COLO668 (cell line): ENCODE measurements around the gene DPY19L3.
"Not testable (repeated sequence)": the region's sequence is repeated elsewhere in the genome, so short reads cannot be mapped to it uniquely, and the experiment has no call there.

ENCODE experiments used
- DNase-seq: peaks from one replicate; lab custom pipeline; 2025; ENCODE audit not compliant: unreplicated experiment; lab: John Stamatoyannopoulos, UW

Gene DPY19L3

GRCh38 chr19:32396046-32396652 lies 9.4 kb upstream of the DPY19L3 start:
- no peak for DNase-seq

- no peak for DNase-seq
Observed at GRCh38 chr19:32397671-32398101, 7.9 kb upstream of the DPY19L3 start.

- DNase-seq: no peak
Observed at GRCh38 chr19:32401992-32402391, 3.6 kb upstream of the DPY19L3 start.

GRCh38 chr19:32403291-32403995 lies 2.1 kb upstream of the DPY19L3 start:
- no peak for DNase-seq

GRCh38 chr19:32404213-32404932 lies 1.2 kb upstream of the DPY19L3 start:
- no peak for DNase-seq

- peak; percentile 66 for DNase-seq
Observed at GRCh38 chr19:32404933-32405430, 588 bp upstream of the DPY19L3 start.

GRCh38 chr19:32406161-32407003 lies 812 bp downstream of the DPY19L3 start:
- DNase-seq: no peak

- peak; percentile 6 for DNase-seq
Observed at GRCh38 chr19:32407004-32407992, 1.7 kb downstream of the DPY19L3 start.

- DNase-seq: no peak
Observed at GRCh38 chr19:32415246-32415645, 9.7 kb downstream of the DPY19L3 start.

GRCh38 chr19:32415669-32416068 lies 10.1 kb downstream of the DPY19L3 start:
- DNase-seq: no peak

- no peak for DNase-seq
Observed at GRCh38 chr19:32416749-32417456, 11.3 kb downstream of the DPY19L3 start.

GRCh38 chr19:32418155-32418554 lies 12.6 kb downstream of the DPY19L3 start:
- DNase-seq: no peak

GRCh38 chr19:32421589-32422361 lies 16.2 kb downstream of the DPY19L3 start:
- no peak for DNase-seq

GRCh38 chr19:32422435-32422834 lies 16.9 kb downstream of the DPY19L3 start:
- DNase-seq: no peak

GRCh38 chr19:32423944-32424343 lies 18.4 kb downstream of the DPY19L3 start:
- DNase-seq: not testable (repeated sequence)

- no peak for DNase-seq
Observed at GRCh38 chr19:32427536-32427935, 22.0 kb downstream of the DPY19L3 start.

- no peak for DNase-seq
Observed at GRCh38 chr19:32436692-32437091, 31.1 kb downstream of the DPY19L3 start.

GRCh38 chr19:32437096-32437495 lies 31.5 kb downstream of the DPY19L3 start:
- DNase-seq: no peak
